ENCODE data around the gene ACLY.
"Not testable (repeated sequence)": the region's sequence is repeated elsewhere in the genome, so short reads cannot be mapped to it uniquely, and the experiment has no call there.

The ACLY gene

DNA sequence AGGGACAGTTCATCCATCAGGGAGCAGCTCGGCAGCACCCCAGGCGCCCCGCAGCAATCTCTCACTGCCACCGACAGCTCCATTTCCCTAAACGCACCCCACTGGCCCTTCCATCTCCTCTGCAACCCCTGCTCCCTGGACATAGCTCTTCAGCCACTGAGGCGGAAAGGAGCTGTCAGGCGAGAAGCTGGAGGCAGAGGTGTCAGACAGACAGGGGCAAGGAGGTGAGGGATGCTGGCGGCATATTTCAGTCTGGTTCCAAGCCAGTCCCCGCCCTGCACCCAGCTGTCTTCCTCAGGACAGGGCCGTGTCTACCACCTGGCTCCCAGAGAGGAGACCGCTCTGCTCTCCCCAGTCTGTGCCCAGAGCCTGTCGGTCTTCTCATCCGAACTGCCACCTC, 9.7 kb downstream of the ACLY start:
- no peak for DNase-seq

DNA sequence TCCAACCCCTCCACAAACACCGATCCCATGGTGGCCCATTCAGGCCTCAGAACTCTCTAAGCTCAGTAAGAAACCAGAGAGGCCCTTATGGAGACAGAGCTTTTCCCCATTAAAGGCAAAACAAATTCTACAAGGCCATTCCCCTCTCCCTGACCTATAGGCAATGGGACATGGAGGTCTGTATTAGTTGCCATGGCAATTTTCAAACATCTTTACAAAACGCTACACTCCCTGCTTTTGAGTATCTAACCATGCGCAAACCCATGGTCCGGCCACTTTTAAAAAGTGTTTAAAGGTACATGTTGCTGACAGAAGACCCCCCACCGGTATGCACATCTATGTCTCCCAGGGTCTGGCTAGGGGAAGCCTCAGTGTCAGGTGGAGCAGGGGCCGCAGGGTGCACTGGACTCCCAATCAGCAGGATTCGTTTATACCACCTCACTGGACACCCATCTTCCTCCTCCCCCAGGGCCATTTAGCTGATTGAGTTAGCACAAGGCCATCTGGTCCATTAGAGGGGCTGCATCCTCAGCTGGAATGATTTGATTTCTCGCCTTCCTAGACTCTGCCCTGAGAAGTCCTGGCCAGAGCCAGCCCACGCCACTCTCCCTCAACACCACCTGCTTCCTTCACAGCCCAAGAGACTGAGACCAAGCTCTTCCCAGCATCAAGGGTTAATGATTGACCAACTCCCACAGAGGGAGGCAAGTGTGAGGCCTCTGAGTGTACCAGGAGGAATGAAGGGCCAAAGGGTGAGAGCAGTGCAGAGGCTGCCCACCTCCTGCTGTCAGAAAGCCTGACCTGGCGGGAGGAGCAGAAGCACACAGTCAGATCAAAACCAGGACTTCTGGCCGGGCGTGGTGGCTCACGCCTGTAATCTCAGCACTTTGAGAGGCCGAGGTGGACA, 10.9 kb downstream of the ACLY start:
- peak; percentile 38 for DNase-seq

- DNase-seq: peak; percentile 66
Observed at GRCh38 chr17:41907185-41907556, 11.6 kb downstream of the ACLY start.

- no peak for DNase-seq
Observed at GRCh38 chr17:41906465-41907184, 12.1 kb downstream of the ACLY start.

DNA sequence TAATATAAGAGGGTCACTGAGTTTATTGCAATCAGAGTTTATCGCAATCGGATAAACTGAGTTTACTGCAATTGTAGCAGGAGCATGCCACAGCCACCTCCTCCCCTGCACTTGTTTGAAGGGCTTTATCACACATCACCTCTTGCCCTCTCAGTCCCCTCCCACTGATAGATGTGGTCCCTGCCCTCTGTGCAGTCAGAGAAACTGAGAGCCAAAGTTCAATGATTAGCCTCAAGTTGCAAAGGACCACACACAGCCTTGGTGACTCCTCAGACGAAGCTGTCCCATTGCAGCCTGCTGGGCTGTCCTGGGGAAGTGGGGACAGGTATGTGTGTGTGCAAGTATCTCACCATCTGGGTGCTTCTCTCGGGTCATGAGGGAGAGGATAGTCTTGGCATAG, 13.6 kb downstream of the ACLY start:
- no peak for DNase-seq

DNA sequence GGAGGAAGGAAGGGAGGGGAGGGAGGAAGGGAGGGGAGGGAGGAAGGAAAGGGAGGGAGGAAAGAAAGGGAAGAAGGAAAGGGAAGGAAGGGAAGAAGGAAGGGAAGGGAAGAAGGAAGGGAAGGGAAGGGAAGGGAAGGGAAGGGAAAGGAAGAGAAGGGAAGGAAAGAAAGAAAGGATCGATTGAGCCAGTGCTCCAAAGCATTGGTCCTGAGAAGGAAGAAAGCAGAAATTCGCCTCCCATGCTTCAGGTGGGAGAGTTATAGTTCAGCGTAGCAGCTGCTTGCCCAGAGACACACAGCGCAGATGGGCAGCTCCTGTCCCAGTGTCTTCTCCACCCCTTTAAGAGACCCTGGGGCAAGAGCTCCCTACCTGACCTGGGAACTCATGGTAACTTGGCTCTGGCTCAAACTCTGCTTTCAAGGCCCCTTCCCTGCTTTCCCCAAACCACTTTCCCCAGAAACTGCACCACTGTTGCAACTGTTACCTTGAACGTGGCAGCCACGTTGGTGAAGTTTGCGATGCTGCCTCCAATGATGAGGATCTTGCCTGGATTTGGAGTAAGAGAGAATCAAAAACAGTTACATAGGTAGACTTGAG, 14.4 kb downstream of the ACLY start:
- no peak for DNase-seq

GRCh38 chr17:41901646-41902045, 17.1 kb downstream of the ACLY start:
- DNase-seq: no peak

DNA sequence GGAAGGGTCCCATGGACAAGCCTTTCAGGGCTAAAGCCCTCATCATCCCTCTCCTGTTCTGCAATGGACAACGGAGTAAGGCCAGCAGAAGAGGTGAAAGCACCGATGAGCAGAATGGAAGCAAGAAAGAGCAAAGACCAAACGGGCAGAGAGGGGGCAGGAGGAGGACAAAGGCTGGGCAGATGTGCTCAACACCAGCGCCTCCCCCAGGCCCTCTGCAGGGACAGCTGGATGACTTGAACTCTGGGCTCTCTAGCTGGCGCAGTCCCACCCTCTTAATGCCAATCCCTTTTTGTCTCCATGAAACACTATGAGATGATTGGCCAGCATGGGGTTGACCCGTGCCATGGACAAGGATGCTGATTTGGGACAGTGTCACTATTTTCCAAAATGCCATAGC, 22.0 kb downstream of the ACLY start:
- no peak for DNase-seq

DNA sequence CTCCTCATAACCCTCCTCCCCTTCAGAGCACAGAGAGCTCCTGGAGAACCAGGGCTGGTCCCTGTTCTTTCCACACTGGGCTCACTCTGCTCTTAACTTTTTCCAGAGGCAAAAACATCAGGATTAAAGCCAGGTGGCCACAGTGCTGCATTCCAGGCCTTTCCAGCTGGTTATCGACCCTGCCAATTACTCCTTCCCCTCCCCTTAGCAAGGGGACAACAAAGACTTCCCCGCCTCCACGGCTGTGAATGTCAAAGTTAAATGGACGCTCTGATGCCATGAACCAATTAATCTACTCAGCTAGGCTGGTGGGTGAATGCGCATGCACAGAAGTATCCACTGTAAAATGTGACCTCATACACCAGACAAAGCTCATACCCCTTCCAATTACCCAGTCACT, 23.1 kb downstream of the ACLY start:
- no peak for DNase-seq

GRCh38 chr17:41894791-41895331, 23.9 kb downstream of the ACLY start:
- DNase-seq: peak; percentile 92

DNA sequence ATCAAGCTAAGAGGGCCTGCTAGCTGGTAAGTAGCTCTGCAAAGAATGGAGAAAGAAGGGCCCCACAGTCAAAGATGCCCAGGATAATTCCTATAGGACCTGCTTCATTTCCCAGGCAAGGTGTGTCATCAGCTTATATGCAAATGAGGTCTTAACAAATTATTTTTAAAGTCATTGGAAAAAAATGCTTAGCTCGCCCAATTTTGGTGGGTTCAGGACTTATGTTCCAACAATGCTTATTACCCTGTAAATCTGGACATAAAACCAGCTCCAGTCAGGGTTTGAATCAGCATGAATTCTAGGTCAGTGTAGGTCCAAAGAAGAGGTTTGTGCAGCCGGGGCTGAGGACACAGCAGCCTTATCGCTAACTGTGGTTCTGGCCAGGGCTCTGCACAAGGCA, 25.4 kb downstream of the ACLY start:
- no peak for DNase-seq

DNA sequence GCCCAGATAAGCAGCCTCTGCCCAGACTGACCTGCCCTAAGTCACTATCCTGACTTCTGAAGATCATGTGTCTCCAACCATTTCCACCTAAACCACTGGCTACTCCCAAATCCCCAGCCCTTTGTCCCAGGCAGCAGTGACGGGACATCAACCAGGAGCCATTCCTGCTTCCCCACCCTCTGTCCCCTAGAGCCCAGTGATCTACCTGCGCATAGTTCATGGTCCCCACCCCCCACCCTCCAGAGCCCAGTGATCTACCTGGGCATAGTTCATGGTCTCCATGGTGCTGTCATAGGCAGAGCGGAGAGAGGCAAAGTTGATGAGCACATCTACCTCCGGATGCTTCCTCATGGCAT, 26.8 kb downstream of the ACLY start:
- DNase-seq: no peak

DNA sequence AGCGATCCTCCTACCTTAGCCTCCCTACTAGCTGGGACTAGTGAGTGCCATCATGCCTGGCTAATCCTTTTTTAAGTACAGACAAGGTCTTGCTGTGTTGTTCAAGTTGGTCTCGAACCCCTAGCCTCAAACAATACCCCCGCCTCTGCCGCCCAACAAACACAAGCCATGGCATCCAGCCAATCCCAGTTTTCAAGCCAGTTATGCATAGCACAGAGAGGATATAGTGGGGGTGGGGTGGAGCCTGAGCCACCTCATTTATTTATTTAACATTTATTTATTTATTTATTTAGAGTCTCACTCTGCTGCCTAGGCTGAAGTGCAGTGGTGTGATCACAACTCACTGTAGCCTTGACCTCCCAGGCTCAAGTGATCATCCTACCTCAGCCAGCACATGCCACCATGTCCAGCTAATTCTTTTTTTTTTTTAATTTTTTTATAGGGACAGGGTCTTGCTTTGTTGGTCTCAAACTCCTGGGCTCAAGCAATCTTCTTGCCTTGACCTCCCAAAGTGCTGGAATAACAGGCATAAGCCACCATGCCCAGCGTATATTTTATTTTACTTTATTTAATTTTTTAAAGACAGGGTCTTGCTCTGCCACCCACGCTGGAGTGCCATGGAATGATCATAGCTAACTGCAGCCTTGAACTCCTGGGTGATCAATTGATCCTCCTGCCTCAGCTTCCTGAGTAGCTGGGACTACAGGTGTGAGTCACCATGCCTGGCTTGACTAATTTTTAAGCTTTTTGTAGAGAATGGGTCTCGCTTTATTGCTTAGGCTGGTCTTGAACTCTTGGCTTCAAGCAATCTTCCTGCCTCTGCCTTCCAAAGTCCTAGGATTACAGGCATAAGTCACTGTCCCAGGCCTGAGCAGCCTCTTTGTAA, 27.4 kb downstream of the ACLY start:
- DNase-seq: no peak

GRCh38 chr17:41888332-41888965, 30.3 kb downstream of the ACLY start:
- DNase-seq: no peak

- DNase-seq: no peak
Observed at GRCh38 chr17:41885733-41886132, 33.0 kb downstream of the ACLY start.

GRCh38 chr17:41882756-41883155, 36.0 kb downstream of the ACLY start:
- no peak for DNase-seq

DNA sequence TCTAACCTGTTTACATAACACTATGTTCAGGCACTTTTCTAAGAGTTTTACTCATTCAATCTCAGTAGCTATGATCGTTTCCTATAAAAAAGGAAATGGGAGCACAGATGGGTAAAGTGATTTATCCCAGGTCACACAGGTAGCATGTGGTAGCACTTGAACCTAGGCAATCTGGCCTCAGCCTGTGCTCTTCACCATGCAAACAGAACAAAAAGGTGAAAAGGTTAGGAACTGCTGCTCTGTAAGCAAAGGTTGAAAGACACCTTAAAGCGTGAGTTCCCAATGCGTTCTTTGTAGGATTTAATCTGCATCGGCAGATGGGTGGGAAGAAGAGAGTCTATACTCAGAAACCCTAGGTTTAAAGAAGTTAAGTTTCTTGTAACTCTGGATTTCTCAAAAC, 38.6 kb downstream of the ACLY start:
- no peak for DNase-seq

GRCh38 chr17:41874293-41874670, 44.5 kb downstream of the ACLY start:
- DNase-seq: not testable (repeated sequence)

DNA sequence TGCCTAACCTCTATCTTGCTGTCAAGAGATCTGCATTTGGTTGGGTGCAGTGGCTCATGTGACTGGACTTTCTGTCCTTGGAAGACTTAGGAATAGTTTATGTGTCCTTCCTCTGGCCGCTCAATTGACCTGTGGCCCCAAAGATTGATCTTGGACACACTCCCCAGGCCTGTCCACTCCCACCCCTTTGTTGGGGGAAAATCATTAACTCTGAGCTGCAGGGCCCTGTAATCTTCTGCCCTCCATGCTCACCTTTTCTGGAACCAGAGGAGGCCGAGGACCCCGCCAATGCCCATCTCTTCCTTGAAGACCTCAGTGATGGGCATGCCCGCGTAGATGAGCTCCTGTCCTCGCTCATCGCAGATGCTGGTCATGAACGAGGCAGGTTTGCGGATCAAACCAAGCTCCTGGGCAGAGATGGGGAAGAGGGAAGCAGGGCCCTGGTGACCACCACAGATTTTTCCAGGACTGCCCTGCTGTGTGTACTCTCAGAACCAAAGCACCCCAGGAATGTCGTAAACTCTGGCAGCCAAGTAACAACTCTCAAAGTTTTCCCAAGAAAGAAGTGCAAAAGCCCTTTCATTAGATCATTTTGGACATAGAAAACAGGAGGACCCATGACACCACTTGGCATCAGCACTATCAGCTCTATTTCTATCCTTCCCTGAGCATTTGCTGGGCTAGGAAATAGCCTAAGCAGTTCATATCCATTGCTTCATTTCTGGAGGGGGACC, 45.0 kb downstream of the ACLY start:
- DNase-seq: peak; percentile 26

- no peak for DNase-seq
Observed at GRCh38 chr17:41871789-41872188, 47.0 kb downstream of the ACLY start.

- DNase-seq: no peak
Observed at GRCh38 chr17:41870627-41871026, 48.1 kb downstream of the ACLY start.

DNA sequence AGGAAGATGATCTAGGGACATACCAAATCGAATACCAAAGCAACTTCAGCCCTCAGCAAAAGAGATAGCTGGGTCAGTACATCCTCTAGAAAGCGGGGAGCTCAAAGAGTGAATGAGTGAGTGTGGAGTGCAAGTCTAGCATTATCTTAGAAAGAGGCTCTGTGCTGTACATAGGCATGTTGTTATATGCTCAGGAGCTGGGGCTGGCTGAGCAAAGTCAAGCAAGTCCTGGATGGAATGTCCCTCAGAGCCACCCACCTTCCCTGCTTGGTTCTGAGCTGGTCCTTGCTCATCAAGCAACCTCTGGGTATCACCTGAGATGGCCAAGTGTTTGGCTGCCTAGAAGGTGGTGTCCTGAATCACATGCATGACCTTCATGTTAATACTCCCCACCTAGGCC, 48.7 kb downstream of the ACLY start:
- no peak for DNase-seq
